ENCODE data around the gene NTRK2.

- no peak for TF ChIP-seq EZH2 (IDR thresholded peaks at IDR 0.05; ENCODE audit: low read depth, unreplicated experiment)
- no peak for TF ChIP-seq CTCF (conservative IDR thresholded peaks at IDR 0.05; ENCODE audit: low read depth in 2 of 2)
- no peak for TF ChIP-seq REST (IDR thresholded peaks at IDR 0.05; ENCODE audit: unreplicated experiment)
- TF ChIP-seq POLR2AphosphoS5 (IDR thresholded peaks at IDR 0.05; ENCODE audit: low read depth), result no peak
- no peak for TF ChIP-seq EZH2phosphoT487 (IDR thresholded peaks at IDR 0.05; ENCODE audit: unreplicated experiment)
- TF ChIP-seq JUNB (IDR thresholded peaks at IDR 0.05; ENCODE audit: unreplicated experiment), result no peak
- TF ChIP-seq ETS1 (IDR thresholded peaks at IDR 0.05), result no peak
- TF ChIP-seq CREB1 (CRISPR knock-in tag; IDR thresholded peaks at IDR 0.05; ENCODE audit: low read depth), result no peak
- no peak for TF ChIP-seq NANOG (IDR thresholded peaks at IDR 0.05; ENCODE audit: borderline replicate concordance)
- no peak for TF ChIP-seq STAT1 (IDR thresholded peaks at IDR 0.05; ENCODE audit: unreplicated experiment)
- TF ChIP-seq ZNF331 (CRISPR knock-in tag; IDR thresholded peaks at IDR 0.05; ENCODE audit: low read depth), result no peak
Observed at GRCh38 chr9:84860249-84861115, 191.0 kb downstream of the NTRK2 start.

Measured in GM23338 (cell line).